ENCODE results near the gene PPP1CC.
"Not testable (repeated sequence)": the region's sequence is repeated elsewhere in the genome, so short reads cannot be mapped to it uniquely, and the experiment has no call there.

The PPP1CC gene

DNA sequence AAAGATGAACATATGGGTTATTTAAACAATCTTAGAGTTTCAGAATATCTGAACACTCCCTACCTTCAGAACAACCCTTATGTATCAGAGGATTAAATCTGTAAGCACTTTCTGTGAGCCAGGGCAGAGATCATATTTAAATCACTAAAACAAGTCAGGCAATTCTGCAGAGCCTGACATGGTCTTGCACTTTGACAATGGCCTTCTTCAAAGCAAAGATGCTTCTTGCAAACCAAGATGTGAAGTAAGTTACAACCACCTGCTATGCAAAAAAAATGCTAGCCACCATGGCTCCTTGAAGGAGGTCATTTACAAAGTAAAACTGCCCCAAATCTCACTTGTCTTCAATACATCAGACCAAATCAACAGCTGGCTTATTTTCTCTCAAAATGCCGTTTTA, 3.2 kb downstream of the PPP1CC start:
- H3K79me2 ChIP-seq (ENCODE audit: insufficient read depth, low read length) = peaks cover 92% of the 10 kb centered on the region
- no peak for TF ChIP-seq EZH2phosphoT487 (IDR thresholded peaks at IDR 0.05; ENCODE audit: borderline replicate concordance)
- peak overlapping the region; percentile 96 for H3K9ac ChIP-seq (ENCODE audit: low read depth, low read length, poor library complexity, severe bottlenecking)
- H3K9me2 ChIP-seq (replicated peaks; ENCODE audit: low read depth, low read length) = no peaks in the 10 kb centered on the region
- H3K27me3 ChIP-seq (ENCODE audit: insufficient read depth, low read length, poor library complexity, severe bottlenecking) = peaks cover 7% of the 10 kb centered on the region
- H3K4me2 ChIP-seq (ENCODE audit: low read depth, low read length, poor library complexity, severe bottlenecking) = peak overlapping the region; percentile 94
- peaks cover 64% of the 10 kb centered on the region for H3K4me1 ChIP-seq (ENCODE audit: insufficient read depth, low read length, poor library complexity, severe bottlenecking)
- no peak overlapping the region for H2AFZ ChIP-seq (ENCODE audit: low read length)
- peak overlapping the region; percentile 94 for H3K4me3 ChIP-seq (ENCODE audit: low read length, poor library complexity, severe bottlenecking)
- H3F3A ChIP-seq (ENCODE audit: low read depth) = no peaks in the 10 kb centered on the region
- no peaks in the 10 kb centered on the region for H3K9me3 ChIP-seq (ENCODE audit: insufficient read depth, low read depth, low read length)
- H3K36me3 ChIP-seq (ENCODE audit: insufficient read depth, low read length) = peaks cover 11% of the 10 kb centered on the region
- peaks cover 78% of the 10 kb centered on the region for H4K20me1 ChIP-seq (ENCODE audit: insufficient read depth, low read length, poor library complexity, severe bottlenecking)

DNA sequence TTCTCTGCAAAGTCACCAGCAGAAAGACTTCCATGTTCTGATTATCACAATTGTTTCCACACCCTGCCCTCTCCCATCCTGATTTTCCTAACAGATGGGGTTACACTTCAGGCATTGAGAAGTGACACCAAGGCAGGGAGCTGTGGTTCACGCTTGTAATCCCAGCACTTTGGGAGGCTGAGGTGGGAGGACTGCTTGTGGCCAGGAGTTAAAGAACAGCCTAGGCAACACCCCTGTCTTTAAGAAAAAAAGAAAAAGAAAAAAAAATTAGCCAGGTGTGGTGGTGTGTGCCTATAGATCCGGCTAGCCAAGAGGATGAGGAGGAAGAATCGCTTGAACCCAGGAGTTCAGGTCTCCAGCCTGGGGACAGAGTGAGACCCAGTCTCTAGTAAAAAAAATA, 5.2 kb downstream of the PPP1CC start:
- TF ChIP-seq, protein P1, sequence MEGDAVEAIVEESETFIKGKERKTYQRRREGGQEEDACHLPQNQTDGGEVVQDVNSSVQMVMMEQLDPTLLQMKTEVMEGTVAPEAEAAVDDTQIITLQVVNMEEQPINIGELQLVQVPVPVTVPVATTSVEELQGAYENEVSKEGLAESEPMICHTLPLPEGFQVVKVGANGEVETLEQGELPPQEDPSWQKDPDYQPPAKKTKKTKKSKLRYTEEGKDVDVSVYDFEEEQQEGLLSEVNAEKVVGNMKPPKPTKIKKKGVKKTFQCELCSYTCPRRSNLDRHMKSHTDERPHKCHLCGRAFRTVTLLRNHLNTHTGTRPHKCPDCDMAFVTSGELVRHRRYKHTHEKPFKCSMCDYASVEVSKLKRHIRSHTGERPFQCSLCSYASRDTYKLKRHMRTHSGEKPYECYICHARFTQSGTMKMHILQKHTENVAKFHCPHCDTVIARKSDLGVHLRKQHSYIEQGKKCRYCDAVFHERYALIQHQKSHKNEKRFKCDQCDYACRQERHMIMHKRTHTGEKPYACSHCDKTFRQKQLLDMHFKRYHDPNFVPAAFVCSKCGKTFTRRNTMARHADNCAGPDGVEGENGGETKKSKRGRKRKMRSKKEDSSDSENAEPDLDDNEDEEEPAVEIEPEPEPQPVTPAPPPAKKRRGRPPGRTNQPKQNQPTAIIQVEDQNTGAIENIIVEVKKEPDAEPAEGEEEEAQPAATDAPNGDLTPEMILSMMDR (conservative IDR thresholded peaks at IDR 0.05; ENCODE audit: low read length) = no peak
- TF ChIP-seq EZH2phosphoT487 (IDR thresholded peaks at IDR 0.05; ENCODE audit: borderline replicate concordance) = no peak
- peaks cover 70% of the 10 kb centered on the region for H3K4me1 ChIP-seq (ENCODE audit: insufficient read depth, low read length, poor library complexity, severe bottlenecking)

DNA sequence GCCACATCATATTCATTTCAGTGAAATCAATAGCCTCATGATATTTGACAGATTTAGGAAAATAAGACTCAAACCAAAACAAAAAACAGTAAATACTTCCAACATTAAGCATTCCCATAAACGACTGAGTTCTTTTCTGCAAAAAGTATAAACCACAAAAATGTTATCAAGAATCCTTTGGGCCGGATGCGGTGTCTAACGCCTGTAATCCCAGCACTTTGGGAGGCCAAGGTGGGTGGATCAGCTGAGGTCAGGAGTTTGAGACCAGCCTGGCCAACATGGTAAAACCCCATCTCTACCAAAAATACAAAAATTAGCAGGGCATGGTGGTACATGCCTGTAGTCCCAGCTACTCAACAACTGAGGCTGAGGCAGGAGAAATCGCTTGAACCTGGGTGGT, 5.7 kb downstream of the PPP1CC start:
- not testable (repeated sequence) for H3K27me3 ChIP-seq (ENCODE audit: insufficient read depth, low read length, poor library complexity, severe bottlenecking); H3K9me3 ChIP-seq (ENCODE audit: insufficient read depth, low read depth, low read length); H3K9me2 ChIP-seq (replicated peaks; ENCODE audit: low read depth, low read length); H2AFZ ChIP-seq (ENCODE audit: low read length); H3F3A ChIP-seq (ENCODE audit: low read depth)
- Histone ChIP-seq H3K9ac (ENCODE audit: low read depth, low read length, poor library complexity, severe bottlenecking) (peak overlapping the region; percentile 96), H3K4me2 (ENCODE audit: low read depth, low read length, poor library complexity, severe bottlenecking) (peak overlapping the region; percentile 94), H4K20me1 (ENCODE audit: insufficient read depth, low read length, poor library complexity, severe bottlenecking) (peaks cover 100% of the 10 kb centered on the region), H3K36me3 (ENCODE audit: insufficient read depth, low read length) (peaks cover 23% of the 10 kb centered on the region), H3K4me1 (ENCODE audit: insufficient read depth, low read length, poor library complexity, severe bottlenecking) (peaks cover 74% of the 10 kb centered on the region), H3K79me2 (ENCODE audit: insufficient read depth, low read length) (peaks cover 100% of the 10 kb centered on the region), H3K4me3 (ENCODE audit: low read length, poor library complexity, severe bottlenecking) (peak overlapping the region; percentile 94)

More for the DNA sequence above, 5.2 kb downstream of the PPP1CC start:
- H2AFZ ChIP-seq (ENCODE audit: low read length) = no peak overlapping the region
- H3K9me2 ChIP-seq (replicated peaks; ENCODE audit: low read depth, low read length) = no peaks in the 10 kb centered on the region
- H3F3A ChIP-seq (ENCODE audit: low read depth) = no peaks in the 10 kb centered on the region
- H3K4me2 ChIP-seq (ENCODE audit: low read depth, low read length, poor library complexity, severe bottlenecking) = peak overlapping the region; percentile 94
- peaks cover 100% of the 10 kb centered on the region for H3K79me2 ChIP-seq (ENCODE audit: insufficient read depth, low read length)
- peaks cover 6% of the 10 kb centered on the region for H3K27me3 ChIP-seq (ENCODE audit: insufficient read depth, low read length, poor library complexity, severe bottlenecking)
- H4K20me1 ChIP-seq (ENCODE audit: insufficient read depth, low read length, poor library complexity, severe bottlenecking) = peaks cover 97% of the 10 kb centered on the region
- H3K36me3 ChIP-seq (ENCODE audit: insufficient read depth, low read length) = peaks cover 18% of the 10 kb centered on the region
- no peaks in the 10 kb centered on the region for H3K9me3 ChIP-seq (ENCODE audit: insufficient read depth, low read depth, low read length)
- H3K9ac ChIP-seq (ENCODE audit: low read depth, low read length, poor library complexity, severe bottlenecking) = peak overlapping the region; percentile 96
- peak overlapping the region; percentile 94 for H3K4me3 ChIP-seq (ENCODE audit: low read length, poor library complexity, severe bottlenecking)

DNA sequence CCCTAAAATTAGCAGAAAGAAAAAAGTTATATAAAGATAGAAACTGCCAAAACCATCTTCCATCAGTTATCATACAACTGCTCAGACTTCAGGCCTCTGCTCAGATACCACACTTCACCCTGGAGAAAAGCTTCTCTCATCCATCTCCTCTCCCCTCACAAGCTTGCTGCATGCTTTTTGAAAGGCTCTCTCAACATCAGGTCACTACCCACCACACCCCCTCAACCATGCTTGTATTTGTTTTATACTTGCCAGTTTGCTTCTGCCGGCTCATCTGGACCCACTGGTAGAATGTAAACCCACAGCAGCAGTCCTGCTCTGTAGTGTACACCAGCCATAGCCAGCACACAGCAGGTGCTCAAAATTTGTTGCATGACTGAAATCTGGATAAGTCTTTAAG, 8.8 kb downstream of the PPP1CC start:
- Histone ChIP-seq H3K9me3 (ENCODE audit: insufficient read depth, low read depth, low read length) (no peaks in the 10 kb centered on the region), H4K20me1 (ENCODE audit: insufficient read depth, low read length, poor library complexity, severe bottlenecking) (peaks cover 98% of the 10 kb centered on the region), H3K27me3 (ENCODE audit: insufficient read depth, low read length, poor library complexity, severe bottlenecking) (no peaks in the 10 kb centered on the region), H3K36me3 (ENCODE audit: insufficient read depth, low read length) (peaks cover 55% of the 10 kb centered on the region), H3F3A (ENCODE audit: low read depth) (no peaks in the 10 kb centered on the region), H3K4me3 (ENCODE audit: low read length, poor library complexity, severe bottlenecking) (peak overlapping the region; percentile 51), H3K4me2 (ENCODE audit: low read depth, low read length, poor library complexity, severe bottlenecking) (peak overlapping the region; percentile 82), H3K4me1 (ENCODE audit: insufficient read depth, low read length, poor library complexity, severe bottlenecking) (peaks cover 64% of the 10 kb centered on the region), H2AFZ (ENCODE audit: low read length) (no peak overlapping the region), H3K9me2 (replicated peaks; ENCODE audit: low read depth, low read length) (no peaks in the 10 kb centered on the region), H3K9ac (ENCODE audit: low read depth, low read length, poor library complexity, severe bottlenecking) (peak overlapping the region; percentile 24), H3K79me2 (ENCODE audit: insufficient read depth, low read length) (peaks cover 100% of the 10 kb centered on the region)
- TF ChIP-seq EZH2phosphoT487 (IDR thresholded peaks at IDR 0.05; ENCODE audit: borderline replicate concordance) = no peak
- TF ChIP-seq, protein P1 (conservative IDR thresholded peaks at IDR 0.05; ENCODE audit: low read length) = no peak
